Prostate gland (tissue), 2 donors: ENCODE measurements around the gene UAP1L1.

Experiments
- CTCF ChIP-seq, 4 experiments: fragments of 200-600 bp in 2 of 4; fragments of 450-650 bp in 2 of 4; sonication (generic) in 2 of 4; IDR thresholded peaks; 1 replicate in 3 of 4; 2 replicates in 1 of 4; pipeline ENCODE4 v1.5.1; 2016 to 2019; ENCODE audit warnings: antibody characterized with exemption in 4 of 4, mild to moderate bottlenecking in 2 of 4, moderate library complexity in 2 of 4
- POLR2A ChIP-seq: fragments of 450-650 bp; IDR thresholded peaks from one replicate; pipeline ENCODE4 v1.6.1; 2016; ENCODE audit warnings: antibody characterized with exemption, mild to moderate bottlenecking
- POLR2AphosphoS5 ChIP-seq: sonication (generic); formaldehyde crosslinking; IDR thresholded peaks from one replicate; pipeline ENCODE4 v1.6.1; 2017; ENCODE audit warnings: antibody characterized with exemption

GRCh38 chr9:137089232-137089947 is 12.1 kb downstream of the UAP1L1 start:
- TF ChIP-seq POLR2A (no peak), CTCF (IDR thresholded peaks at IDR 0.05) (no peak), POLR2AphosphoS5 (no peak)
